Activated T-helper 2 cell treated with anti-CD3 and anti-CD28 coated beads, Interferon-gamma antibody, Interleukin-2, Interleukin-4, amounts not matched to agents 10 μg/mL and 5 μg/mL and 100 μg/mL, durations not matched to agents 14 hours and 24 hours and 36 hours (primary cell): ENCODE data around the gene RHBDD1. TPM values are rescaled to one million over a fixed set of nuclear protein-coding genes. Genes with fewer than 3 reads are reported as not detected.

Experiments
- DNase-seq: peaks from one replicate; pipeline ENCODE4 v3.0.0; 2021; ENCODE audit warnings: low spot score
- H3K27ac Mint-ChIP-seq: one replicate; pipeline ENCODE4 v1.8.0; 2021; ENCODE audit warnings: mixed read lengths
- H3K27me3 Mint-ChIP-seq: one replicate; pipeline ENCODE4 v1.8.0; 2021; ENCODE audit warnings: low read depth, mixed read lengths
- H3K36me3 Mint-ChIP-seq: one replicate; pipeline ENCODE4 v1.8.0; 2021; ENCODE audit warnings: low read depth, mixed read lengths
- H3K4me1 Mint-ChIP-seq: one replicate; pipeline ENCODE4 v1.8.0; 2021; ENCODE audit warnings: low read depth, mixed read lengths
- H3K4me3 Mint-ChIP-seq: one replicate; pipeline ENCODE4 v1.8.0; 2021; ENCODE audit warnings: low read depth, mild to moderate bottlenecking, moderate library complexity, mixed read lengths
- H3K9me3 Mint-ChIP-seq: one replicate; pipeline ENCODE4 v1.8.0; 2021; ENCODE audit warnings: mixed read lengths
- intact Hi-C: fragments of 100-400 bp; cut with micrococcal nuclease; formaldehyde crosslinking; loops from one replicate; pipeline ENCODE4 v1.15.1; 2023
- total RNA-seq: library from RNA; stranded (reverse); gene quantifications from 2 replicates; pipeline ENCODE4 v1.2.3, GENCODE V29; 2022

The RHBDD1 gene
- total RNA-seq, 1 donor from 2014 or later, result 40.9 TPM

- intact Hi-C loops, result no loop called here
- Mint-ChIP-seq H3K36me3 (peaks cover 6% of the 10 kb centered on the region), H3K4me1 (peaks cover 1% of the 10 kb centered on the region), H3K9me3 (no peaks in the 10 kb centered on the region), H3K27ac (no peak overlapping the region), H3K27me3 (no peaks in the 10 kb centered on the region), H3K4me3 (no peak overlapping the region)
- no peak for DNase-seq
These were observed 50.0 kb downstream of the RHBDD1 start for GRCh38 chr2:226885769-226886435.

DNA sequence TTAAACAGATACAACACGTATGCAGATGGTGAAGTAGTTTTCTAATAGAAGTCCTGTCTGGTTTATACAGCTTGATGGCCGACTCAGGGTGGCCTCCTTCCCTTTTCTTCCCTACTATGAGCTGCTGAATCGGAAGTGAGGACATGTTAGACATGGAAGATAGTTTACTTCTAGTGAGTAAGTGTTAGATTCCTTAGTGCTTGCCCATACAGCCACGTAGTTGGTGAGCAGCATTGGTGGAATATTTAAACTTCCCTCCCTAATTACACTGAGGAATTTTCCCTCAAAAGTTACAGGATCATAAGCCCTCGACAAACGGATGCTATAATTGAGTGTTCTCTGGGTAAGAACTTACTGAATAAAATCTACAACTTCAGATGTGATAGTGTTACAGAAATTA, 52.1 kb downstream of the RHBDD1 start:
- Mint-ChIP-seq H3K4me3 (no peak overlapping the region), H3K36me3 (peaks cover 5% of the 10 kb centered on the region), H3K27ac (no peak overlapping the region), H3K27me3 (no peaks in the 10 kb centered on the region), H3K9me3 (no peaks in the 10 kb centered on the region), H3K4me1 (peaks cover 1% of the 10 kb centered on the region)
- DNase-seq, result no peak
- intact Hi-C loops, result no loop called here

DNA sequence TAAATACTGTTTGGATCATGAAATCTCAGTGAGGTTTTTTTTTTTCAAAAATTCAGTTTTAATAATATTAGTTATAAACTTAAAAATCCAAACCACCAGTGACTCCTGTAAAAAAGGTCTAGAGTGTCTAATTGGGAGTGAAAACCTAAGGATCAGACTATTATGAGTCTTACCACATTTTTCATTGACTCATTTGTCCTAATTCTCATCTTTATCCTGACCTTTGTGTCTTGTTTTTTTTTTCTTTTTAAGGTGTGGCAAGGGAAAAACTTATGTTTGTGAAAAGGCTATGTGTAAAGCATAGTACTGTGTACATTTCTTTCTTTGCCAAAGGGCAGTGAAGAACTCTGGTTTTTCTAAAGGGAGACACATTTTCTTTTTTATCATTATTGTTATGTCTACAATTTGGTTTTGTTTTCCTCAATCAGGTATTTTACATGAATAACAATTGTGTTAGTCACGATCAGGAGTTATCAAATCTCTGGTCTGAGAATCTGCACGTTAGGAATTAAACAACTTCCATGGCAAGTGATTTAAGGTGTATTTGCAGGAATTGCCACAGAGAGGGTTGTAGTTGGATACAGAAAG, 52.6 kb downstream of the RHBDD1 start:
- no peaks in the 10 kb centered on the region for H3K9me3 Mint-ChIP-seq
- no peaks in the 10 kb centered on the region for H3K27me3 Mint-ChIP-seq
- H3K4me1 Mint-ChIP-seq, result peaks cover 1% of the 10 kb centered on the region
- intact Hi-C loops, result no loop called here
- H3K36me3 Mint-ChIP-seq, result peaks cover 5% of the 10 kb centered on the region
- no peak for DNase-seq
- H3K27ac Mint-ChIP-seq, result no peak overlapping the region
- no peak overlapping the region for H3K4me3 Mint-ChIP-seq

- Mint-ChIP-seq H3K36me3 (peaks cover 5% of the 10 kb centered on the region), H3K27me3 (no peaks in the 10 kb centered on the region), H3K9me3 (no peaks in the 10 kb centered on the region), H3K4me3 (no peak overlapping the region), H3K27ac (no peak overlapping the region), H3K4me1 (peaks cover 1% of the 10 kb centered on the region)
- intact Hi-C loops, result no loop called here
- DNase-seq, result no peak
These were observed 53.1 kb downstream of the RHBDD1 start for GRCh38 chr2:226888971-226889370.

GRCh38 chr2:226890286-226890685, 54.4 kb downstream of the RHBDD1 start:
- Mint-ChIP-seq H3K27me3 (no peaks in the 10 kb centered on the region), H3K36me3 (peaks cover 8% of the 10 kb centered on the region), H3K4me1 (peaks cover 1% of the 10 kb centered on the region), H3K27ac (no peak overlapping the region), H3K4me3 (no peak overlapping the region), H3K9me3 (no peaks in the 10 kb centered on the region)
- intact Hi-C loops, result no loop called here
- no peak for DNase-seq

DNA sequence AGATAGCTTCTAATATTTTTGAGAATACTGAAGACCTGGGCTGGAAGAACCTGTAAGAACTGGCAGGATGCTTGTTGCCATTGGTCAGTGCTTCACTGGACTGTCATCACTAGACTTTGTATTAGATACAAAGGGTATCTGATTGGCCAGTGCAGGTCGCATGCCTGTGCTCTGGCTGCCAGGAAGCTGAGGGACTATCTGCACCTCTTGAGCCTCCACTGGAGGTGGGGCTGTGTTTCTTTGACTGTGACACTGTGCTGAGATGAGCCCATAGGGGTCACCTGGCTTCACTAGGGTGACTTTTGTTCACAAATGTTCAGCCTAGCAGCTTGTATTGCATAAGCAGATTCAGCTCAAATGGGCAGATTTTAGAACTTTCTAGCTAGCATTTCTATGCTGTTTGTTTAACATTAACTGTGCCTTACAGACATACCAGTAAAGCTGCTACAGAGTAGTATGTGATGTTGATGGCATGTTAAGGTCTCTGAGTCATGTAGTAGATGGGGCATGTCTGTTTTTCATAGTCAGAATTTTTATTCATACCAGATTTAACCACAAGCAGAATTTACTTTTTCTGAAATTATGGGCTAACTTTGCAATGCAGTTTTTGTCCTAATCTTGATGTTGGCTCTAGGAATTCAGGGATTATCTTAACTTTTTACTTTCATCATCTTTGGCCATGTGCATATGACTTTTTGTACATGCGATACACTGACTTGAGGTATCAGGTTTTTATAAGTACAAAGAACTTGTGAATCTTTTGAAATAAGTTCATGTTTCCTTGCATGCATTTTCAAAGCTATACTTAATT, 56.1 kb downstream of the RHBDD1 start:
- peaks cover 15% of the 10 kb centered on the region for H3K36me3 Mint-ChIP-seq
- no peak overlapping the region for H3K27ac Mint-ChIP-seq
- H3K9me3 Mint-ChIP-seq, result no peaks in the 10 kb centered on the region
- DNase-seq, result no peak
- no peak overlapping the region for H3K4me3 Mint-ChIP-seq
- H3K27me3 Mint-ChIP-seq, result no peaks in the 10 kb centered on the region
- intact Hi-C loops, result no loop called here
- no peaks in the 10 kb centered on the region for H3K4me1 Mint-ChIP-seq

DNA sequence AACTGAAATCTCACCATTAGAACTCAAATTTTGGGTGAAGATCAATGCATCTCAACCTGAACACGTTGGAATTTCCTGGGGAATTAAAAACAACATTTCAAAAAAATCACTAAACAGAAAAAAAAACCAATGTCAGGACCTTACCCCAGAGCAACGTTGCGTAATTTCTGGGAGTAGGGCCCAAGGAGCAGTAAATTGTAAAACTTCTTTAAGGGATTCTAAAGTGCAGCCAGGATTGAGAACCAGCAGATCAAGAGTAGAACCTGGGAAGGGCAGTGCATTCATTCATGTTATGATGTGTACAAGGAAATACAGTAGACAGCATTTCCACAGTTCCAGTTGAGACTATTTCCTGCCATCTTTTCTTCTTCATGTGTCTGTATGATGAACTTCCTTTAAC, 56.9 kb downstream of the RHBDD1 start:
- H3K27me3 Mint-ChIP-seq, result no peaks in the 10 kb centered on the region
- H3K4me1 Mint-ChIP-seq, result no peaks in the 10 kb centered on the region
- H3K9me3 Mint-ChIP-seq, result no peaks in the 10 kb centered on the region

GRCh38 chr2:226893216-226893615, 57.4 kb downstream of the RHBDD1 start:
- H3K27ac Mint-ChIP-seq, result no peak overlapping the region
- H3K27me3 Mint-ChIP-seq, result no peaks in the 10 kb centered on the region

More for the DNA sequence above, 56.9 kb downstream of the RHBDD1 start:
- intact Hi-C loops, result no loop called here
- Mint-ChIP-seq H3K36me3 (peaks cover 20% of the 10 kb centered on the region), H3K27ac (no peak overlapping the region), H3K4me3 (no peak overlapping the region)
- DNase-seq, result no peak

GRCh38 chr2:226894752-226895151, 58.9 kb downstream of the RHBDD1 start:
- H3K27me3 Mint-ChIP-seq, result no peaks in the 10 kb centered on the region
- no peak overlapping the region for H3K4me3 Mint-ChIP-seq
- H3K27ac Mint-ChIP-seq, result no peak overlapping the region

More at GRCh38 chr2:226893216-226893615, 57.4 kb downstream of the RHBDD1 start:
- Mint-ChIP-seq H3K4me1 (no peaks in the 10 kb centered on the region), H3K4me3 (no peak overlapping the region), H3K36me3 (peaks cover 20% of the 10 kb centered on the region), H3K9me3 (no peaks in the 10 kb centered on the region)
- intact Hi-C loops, result no loop called here
- no peak for DNase-seq

DNA sequence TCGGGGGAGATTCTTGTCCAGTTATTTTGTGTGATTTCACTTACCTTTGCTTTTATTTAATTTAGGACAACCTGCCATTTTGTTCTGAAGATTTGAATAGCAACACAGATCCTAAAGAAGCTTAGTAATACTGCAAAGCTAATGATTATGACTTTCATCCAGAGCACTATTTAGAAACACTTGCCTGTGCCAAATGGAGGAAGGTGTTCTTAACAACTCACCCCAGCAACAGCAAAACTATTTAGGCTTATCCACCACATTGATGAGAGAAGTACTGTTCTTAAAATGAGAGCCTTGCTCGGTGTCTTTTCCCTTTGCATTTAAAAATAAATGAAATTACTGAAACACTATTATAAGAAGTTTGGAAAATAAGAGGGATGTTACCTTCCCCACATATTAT, 59.7 kb downstream of the RHBDD1 start:
- no peaks in the 10 kb centered on the region for H3K27me3 Mint-ChIP-seq
- H3K4me3 Mint-ChIP-seq, result no peak overlapping the region
- no peak overlapping the region for H3K27ac Mint-ChIP-seq
- DNase-seq, result no peak
- H3K9me3 Mint-ChIP-seq, result no peaks in the 10 kb centered on the region
- no peaks in the 10 kb centered on the region for H3K4me1 Mint-ChIP-seq
- intact Hi-C loops, result no loop called here
- peaks cover 20% of the 10 kb centered on the region for H3K36me3 Mint-ChIP-seq

More at GRCh38 chr2:226894752-226895151, 58.9 kb downstream of the RHBDD1 start:
- no peak for DNase-seq
- intact Hi-C loops, result no loop called here
- H3K9me3 Mint-ChIP-seq, result no peaks in the 10 kb centered on the region
- peaks cover 20% of the 10 kb centered on the region for H3K36me3 Mint-ChIP-seq
- H3K4me1 Mint-ChIP-seq, result no peaks in the 10 kb centered on the region

DNA sequence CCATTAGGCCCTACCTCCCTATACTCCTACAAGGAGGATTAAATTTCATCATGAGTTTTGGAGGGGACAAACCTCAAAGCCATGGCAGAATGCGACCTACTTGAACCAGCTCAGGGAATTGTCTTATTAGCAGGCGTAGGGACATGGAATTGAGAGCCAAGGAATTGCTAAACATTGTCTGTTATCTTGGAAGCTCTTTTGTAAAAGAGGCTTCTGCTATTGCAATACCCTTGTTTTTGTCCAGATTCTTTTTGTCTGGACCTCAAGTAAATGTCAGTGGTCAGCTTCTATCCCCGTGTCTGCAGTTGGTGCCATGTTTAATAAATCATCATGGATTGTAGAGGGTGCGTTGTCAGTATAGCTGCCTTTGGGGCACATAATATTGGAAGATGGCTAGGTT, 62.3 kb downstream of the RHBDD1 start:
- no peak for DNase-seq
- H3K4me3 Mint-ChIP-seq, result no peak overlapping the region
- H3K4me1 Mint-ChIP-seq, result peaks cover 9% of the 10 kb centered on the region
- no peak overlapping the region for H3K27ac Mint-ChIP-seq
- intact Hi-C loops, result no loop called here
- H3K9me3 Mint-ChIP-seq, result no peaks in the 10 kb centered on the region
- H3K27me3 Mint-ChIP-seq, result no peaks in the 10 kb centered on the region
- peaks cover 15% of the 10 kb centered on the region for H3K36me3 Mint-ChIP-seq

GRCh38 chr2:226898897-226899296, 63.0 kb downstream of the RHBDD1 start:
- Mint-ChIP-seq H3K4me3 (no peak overlapping the region), H3K27ac (no peak overlapping the region), H3K36me3 (peaks cover 15% of the 10 kb centered on the region), H3K4me1 (peaks cover 11% of the 10 kb centered on the region), H3K9me3 (no peaks in the 10 kb centered on the region), H3K27me3 (no peaks in the 10 kb centered on the region)
- DNase-seq, result no peak
- intact Hi-C loops, result no loop called here
